ENCODE results near the gene PLEKHS1. TPM values are rescaled to one million over a fixed set of nuclear protein-coding genes. Genes with fewer than 3 reads are reported as not detected.

PLEKHS1 gene
- polyA plus RNA-seq, 1 of the 3 experiments (the other 2 are of a cell fraction): not detected

DNA sequence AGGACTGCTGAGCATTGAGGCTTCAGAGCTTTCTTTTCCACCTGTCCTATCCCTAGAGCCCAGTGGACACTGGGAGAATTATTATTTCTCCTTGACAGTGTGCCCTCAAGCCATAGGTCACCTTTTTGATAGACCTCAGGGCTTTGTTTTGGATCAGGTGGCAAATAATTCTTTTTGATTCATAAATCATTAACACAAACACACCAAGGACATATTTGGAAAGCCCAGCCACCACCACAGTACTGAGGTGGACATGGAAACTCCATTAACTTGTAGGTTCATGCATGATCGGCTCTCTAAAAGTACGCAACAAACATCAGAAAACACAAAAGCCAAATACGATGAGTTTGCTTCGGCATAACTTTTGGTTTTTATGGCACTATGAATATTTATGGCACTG is 17.8 kb upstream of the PLEKHS1 start:
- no peak overlapping the region for H3K4me2 ChIP-seq
- no peak for DNase-seq
- no peaks in the 10 kb centered on the region for H3F3A ChIP-seq (replicated peaks; ENCODE audit: insufficient read depth)
- H3K4me1 ChIP-seq (ENCODE audit: control insufficient read depth in 1 of 2, insufficient read depth in 2 of 2, low read depth in 1 of 2, low read length in 1 of 2): no peaks in the 10 kb centered on the region
- ChIA-PET POLR2A (no interaction called here), CTCF (interaction anchor here (0.9 to 1.5 kb wide), 3 partner anchors 9 to 54 kb away, joined by 3 to 4 read pairs (median 3); no protein-coding TSS in a partner anchor)
- no peaks in the 10 kb centered on the region for H3K79me2 ChIP-seq (ENCODE audit: insufficient read depth)
- no peaks in the 10 kb centered on the region for H3K27me3 ChIP-seq (ENCODE audit: insufficient read depth)
- no peaks in the 10 kb centered on the region for H3K9me2 ChIP-seq
- no peaks in the 10 kb centered on the region for H3K9me3 ChIP-seq
- peaks cover 5 to 17% of the 10 kb centered on the region in 2 experiments for H3K36me3 ChIP-seq (replicated peaks in 1 of 2; ENCODE audit: control insufficient read depth in 1 of 2, insufficient read depth in 2 of 2, low read length in 1 of 2)
- 93% methylated on average over 4 of the region's 4 CpGs for WGBS (ENCODE audit: low lambda C conversion rate)
- no peak overlapping the region for H3K4me3 ChIP-seq (ENCODE audit: low read depth in 2 of 2, low read length in 1 of 2)
- H4K20me1 ChIP-seq (ENCODE audit: insufficient read depth): no peaks in the 10 kb centered on the region
- H3K9ac ChIP-seq: no peak overlapping the region
- TF ChIP-seq CHD2 (IDR thresholded peaks at IDR 0.05; ENCODE audit: low read length, partially characterized antibody): no peak
- no peak for TF ChIP-seq EZH2phosphoT487 (IDR thresholded peaks at IDR 0.05; ENCODE audit: borderline replicate concordance, low read depth)
- no peak for TF ChIP-seq MXI1 (IDR thresholded peaks at IDR 0.05; ENCODE audit: low read depth, low read length)
- no peak for TF ChIP-seq FOSL2 (IDR thresholded peaks at IDR 0.05; ENCODE audit: borderline replicate concordance, low read depth)
- TF ChIP-seq RXRA (IDR thresholded peaks at IDR 0.05; ENCODE audit: borderline replicate concordance, low read depth): no peak
- TF ChIP-seq SMC3 (IDR thresholded peaks at IDR 0.05; ENCODE audit: low read depth, low read length): no peak
- TF ChIP-seq EP300 (IDR thresholded peaks at IDR 0.05; ENCODE audit: borderline replicate concordance in 1 of 2, low read depth in 1 of 2, low read length in 1 of 2): no peak
- TF ChIP-seq GATA2 (CRISPR knock-in tag; IDR thresholded peaks at IDR 0.05): no peak
- TF ChIP-seq, protein P1, sequence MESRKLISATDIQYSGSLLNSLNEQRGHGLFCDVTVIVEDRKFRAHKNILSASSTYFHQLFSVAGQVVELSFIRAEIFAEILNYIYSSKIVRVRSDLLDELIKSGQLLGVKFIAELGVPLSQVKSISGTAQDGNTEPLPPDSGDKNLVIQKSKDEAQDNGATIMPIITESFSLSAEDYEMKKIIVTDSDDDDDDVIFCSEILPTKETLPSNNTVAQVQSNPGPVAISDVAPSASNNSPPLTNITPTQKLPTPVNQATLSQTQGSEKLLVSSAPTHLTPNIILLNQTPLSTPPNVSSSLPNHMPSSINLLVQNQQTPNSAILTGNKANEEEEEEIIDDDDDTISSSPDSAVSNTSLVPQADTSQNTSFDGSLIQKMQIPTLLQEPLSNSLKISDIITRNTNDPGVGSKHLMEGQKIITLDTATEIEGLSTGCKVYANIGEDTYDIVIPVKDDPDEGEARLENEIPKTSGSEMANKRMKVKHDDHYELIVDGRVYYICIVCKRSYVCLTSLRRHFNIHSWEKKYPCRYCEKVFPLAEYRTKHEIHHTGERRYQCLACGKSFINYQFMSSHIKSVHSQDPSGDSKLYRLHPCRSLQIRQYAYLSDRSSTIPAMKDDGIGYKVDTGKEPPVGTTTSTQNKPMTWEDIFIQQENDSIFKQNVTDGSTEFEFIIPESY (IDR thresholded peaks at IDR 0.05; ENCODE audit: borderline replicate concordance, low read depth): no peak
- no peak for TF ChIP-seq TEAD4 (IDR thresholded peaks at IDR 0.05; ENCODE audit: borderline replicate concordance, insufficient read depth)
- no peak overlapping the region for H2AFZ ChIP-seq (ENCODE audit: low read depth)
- no peak overlapping the region for H3K27ac ChIP-seq (ENCODE audit: low read depth in 2 of 2, low read length in 1 of 2)

DNA sequence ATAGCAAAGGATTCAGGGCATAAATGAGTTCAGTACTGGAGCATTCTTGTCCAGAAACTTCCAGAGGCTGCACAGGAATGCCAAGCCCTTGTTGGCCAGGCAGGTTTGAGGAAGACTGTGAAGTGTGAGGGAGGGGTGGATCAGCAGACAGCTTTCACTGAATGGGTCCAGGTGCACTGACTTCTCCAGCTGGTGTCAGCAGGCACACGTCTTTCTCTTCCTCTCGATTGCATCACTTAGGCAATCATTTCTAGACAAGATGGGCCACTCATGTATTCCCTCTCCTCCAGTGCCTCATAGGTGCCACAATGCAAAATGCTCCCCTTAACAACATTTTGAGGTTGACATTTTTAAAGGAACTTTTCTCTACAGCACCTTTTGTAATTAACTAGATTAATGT is 15.6 kb upstream of the PLEKHS1 start:
- Histone ChIP-seq H3K9me3 (no peaks in the 10 kb centered on the region), H3F3A (replicated peaks; ENCODE audit: insufficient read depth) (no peaks in the 10 kb centered on the region), H4K20me1 (ENCODE audit: insufficient read depth) (no peaks in the 10 kb centered on the region), H3K4me1 (ENCODE audit: control insufficient read depth in 1 of 2, insufficient read depth in 2 of 2, low read depth in 1 of 2, low read length in 1 of 2) (no peaks in the 10 kb centered on the region), H3K9me2 (no peaks in the 10 kb centered on the region), H3K4me3 (ENCODE audit: low read depth in 2 of 2, low read length in 1 of 2) (no peak overlapping the region), H3K4me2 (no peak overlapping the region), H3K36me3 (replicated peaks in 1 of 2; ENCODE audit: control insufficient read depth in 1 of 2, insufficient read depth in 2 of 2, low read length in 1 of 2) (no peaks in the 10 kb centered on the region), H3K79me2 (ENCODE audit: insufficient read depth) (no peaks in the 10 kb centered on the region), H3K27me3 (ENCODE audit: insufficient read depth) (no peaks in the 10 kb centered on the region), H2AFZ (ENCODE audit: low read depth) (no peak overlapping the region), H3K9ac (no peak overlapping the region), H3K27ac (ENCODE audit: low read depth in 2 of 2, low read length in 1 of 2) (no peak overlapping the region)
- WGBS (ENCODE audit: low lambda C conversion rate): 59% methylated on average over 2 of the region's 2 CpGs
- DNase-seq: no peak
- ChIA-PET POLR2A (no interaction called here), CTCF (no interaction called here)
- no peak for TF ChIP-seq MEF2A (IDR thresholded peaks at IDR 0.05; ENCODE audit: borderline replicate concordance, low read depth)
- TF ChIP-seq, protein P2, sequence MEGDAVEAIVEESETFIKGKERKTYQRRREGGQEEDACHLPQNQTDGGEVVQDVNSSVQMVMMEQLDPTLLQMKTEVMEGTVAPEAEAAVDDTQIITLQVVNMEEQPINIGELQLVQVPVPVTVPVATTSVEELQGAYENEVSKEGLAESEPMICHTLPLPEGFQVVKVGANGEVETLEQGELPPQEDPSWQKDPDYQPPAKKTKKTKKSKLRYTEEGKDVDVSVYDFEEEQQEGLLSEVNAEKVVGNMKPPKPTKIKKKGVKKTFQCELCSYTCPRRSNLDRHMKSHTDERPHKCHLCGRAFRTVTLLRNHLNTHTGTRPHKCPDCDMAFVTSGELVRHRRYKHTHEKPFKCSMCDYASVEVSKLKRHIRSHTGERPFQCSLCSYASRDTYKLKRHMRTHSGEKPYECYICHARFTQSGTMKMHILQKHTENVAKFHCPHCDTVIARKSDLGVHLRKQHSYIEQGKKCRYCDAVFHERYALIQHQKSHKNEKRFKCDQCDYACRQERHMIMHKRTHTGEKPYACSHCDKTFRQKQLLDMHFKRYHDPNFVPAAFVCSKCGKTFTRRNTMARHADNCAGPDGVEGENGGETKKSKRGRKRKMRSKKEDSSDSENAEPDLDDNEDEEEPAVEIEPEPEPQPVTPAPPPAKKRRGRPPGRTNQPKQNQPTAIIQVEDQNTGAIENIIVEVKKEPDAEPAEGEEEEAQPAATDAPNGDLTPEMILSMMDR (IDR thresholded peaks at IDR 0.05): no peak
- TF ChIP-seq NRF1 (IDR thresholded peaks at IDR 0.05; ENCODE audit: low read depth, low read length): no peak
- TF ChIP-seq GATA2 (CRISPR knock-in tag; IDR thresholded peaks at IDR 0.05): no peak
- no peak for TF ChIP-seq TCF12 (IDR thresholded peaks at IDR 0.05)
- TF ChIP-seq, protein P3, sequence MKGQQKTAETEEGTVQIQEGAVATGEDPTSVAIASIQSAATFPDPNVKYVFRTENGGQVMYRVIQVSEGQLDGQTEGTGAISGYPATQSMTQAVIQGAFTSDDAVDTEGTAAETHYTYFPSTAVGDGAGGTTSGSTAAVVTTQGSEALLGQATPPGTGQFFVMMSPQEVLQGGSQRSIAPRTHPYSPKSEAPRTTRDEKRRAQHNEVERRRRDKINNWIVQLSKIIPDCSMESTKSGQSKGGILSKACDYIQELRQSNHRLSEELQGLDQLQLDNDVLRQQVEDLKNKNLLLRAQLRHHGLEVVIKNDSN (IDR thresholded peaks at IDR 0.05; ENCODE audit: borderline replicate concordance, low read depth): no peak

All from SK-N-SH (cell line).